Skin of body (tissue), 2 donors: ENCODE results near the gene SLC18A3. TPM values are rescaled to one million over a fixed set of nuclear protein-coding genes. Genes with fewer than 3 reads are reported as not detected.

Source experiments
- DNase-seq: peaks from one replicate; lab custom pipeline; 2025; lab: John Stamatoyannopoulos, UW
- total RNA-seq: library from RNA; depleted of rRNA; stranded (reverse); fragments of >200 nt; gene quantifications from one replicate; pipeline ENCODE4 v1.2.3, GENCODE V29; 2014

SLC18A3 gene
- total RNA-seq, 1 donor from 2014 or later = not detected

DNA sequence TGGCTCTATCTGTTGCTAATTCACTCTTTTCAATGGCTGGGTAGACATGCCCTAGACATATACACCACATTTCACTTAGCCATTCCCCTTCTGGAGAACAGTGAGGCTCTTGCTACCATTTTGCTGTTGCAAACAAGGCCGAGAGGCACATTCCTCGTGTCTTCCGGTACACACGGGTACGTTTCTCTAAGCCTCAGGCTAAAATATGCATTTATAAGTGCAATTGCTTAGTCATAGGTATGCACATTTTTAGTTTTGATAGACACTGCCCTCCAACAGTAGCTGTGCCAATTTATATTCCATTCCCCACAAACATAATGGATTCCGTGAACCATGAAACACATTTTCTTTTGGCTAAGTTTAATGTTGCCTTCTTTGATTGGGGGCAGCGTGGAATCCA is 16.9 kb downstream of the SLC18A3 start:
- no peak for DNase-seq

DNA sequence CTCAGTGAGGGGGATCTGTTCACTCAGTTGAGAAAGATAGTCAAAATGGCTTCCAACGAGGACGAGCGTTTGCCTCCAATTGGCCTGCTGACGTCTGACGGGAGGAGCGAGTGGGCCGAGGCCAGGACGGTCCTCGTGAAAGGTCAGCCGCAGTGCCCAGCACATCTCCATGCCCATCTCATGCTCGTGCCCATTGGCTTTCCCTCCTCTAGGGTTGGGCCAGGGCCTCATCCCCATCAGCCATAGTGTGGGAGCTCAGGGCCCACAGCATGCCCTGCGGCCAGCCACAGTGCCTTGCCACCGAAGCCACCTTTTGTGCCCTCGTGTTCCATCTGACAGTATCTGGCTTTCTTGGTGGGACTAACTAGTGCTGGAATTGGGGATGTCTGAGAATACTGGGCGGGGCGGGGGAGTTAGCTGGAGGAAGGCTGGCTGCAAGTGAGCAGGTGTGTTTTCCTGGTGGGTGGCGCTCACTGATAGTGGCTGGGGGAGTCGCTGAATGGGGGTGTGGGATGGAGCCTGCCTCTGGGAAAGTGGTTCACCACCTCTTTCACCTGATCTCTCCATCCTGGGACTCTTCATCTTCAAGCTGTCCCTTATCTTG is 17.6 kb downstream of the SLC18A3 start:
- DNase-seq = no peak

DNA sequence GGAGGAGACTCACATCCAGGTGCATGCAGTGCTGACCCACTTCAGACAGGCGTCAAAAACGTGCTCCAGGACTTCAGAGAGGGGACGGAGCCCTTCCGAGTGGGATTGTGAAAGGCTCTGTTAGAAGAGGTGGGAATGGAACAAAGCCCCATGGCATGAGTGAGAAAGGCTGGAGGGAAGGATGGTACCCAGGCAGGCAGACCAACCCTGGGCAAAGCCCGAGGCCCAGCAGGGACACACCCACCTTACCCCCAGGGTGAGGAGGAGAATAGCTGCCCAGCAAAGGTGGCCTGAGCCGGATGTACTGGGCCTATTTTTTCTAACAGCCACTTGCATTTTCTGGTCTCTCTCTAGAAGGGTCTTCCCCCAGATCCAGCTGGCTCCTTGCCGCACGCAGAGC is 18.5 kb downstream of the SLC18A3 start:
- DNase-seq = no peak

DNA sequence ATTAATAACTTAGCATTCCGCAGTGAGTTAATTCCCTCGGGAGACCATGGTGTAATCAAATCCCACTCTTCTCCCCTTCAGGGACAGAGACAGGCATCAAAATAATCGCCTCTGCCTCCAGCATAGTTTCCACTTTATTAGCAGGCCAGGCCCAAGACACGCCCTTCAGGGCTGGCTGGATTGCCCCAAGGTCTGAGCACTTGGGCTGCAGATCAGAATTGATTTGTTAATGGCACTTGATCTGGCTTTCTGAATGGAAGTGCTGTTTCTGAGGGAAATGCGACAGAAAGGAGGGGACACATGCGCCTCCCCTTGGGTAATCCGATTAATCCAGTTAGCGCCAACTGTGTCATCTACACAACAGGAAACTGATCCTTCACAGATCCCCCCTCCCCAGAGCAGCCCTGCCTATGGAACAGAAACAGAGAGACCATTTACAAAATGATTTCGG is 19.3 kb downstream of the SLC18A3 start:
- DNase-seq = no peak

DNA sequence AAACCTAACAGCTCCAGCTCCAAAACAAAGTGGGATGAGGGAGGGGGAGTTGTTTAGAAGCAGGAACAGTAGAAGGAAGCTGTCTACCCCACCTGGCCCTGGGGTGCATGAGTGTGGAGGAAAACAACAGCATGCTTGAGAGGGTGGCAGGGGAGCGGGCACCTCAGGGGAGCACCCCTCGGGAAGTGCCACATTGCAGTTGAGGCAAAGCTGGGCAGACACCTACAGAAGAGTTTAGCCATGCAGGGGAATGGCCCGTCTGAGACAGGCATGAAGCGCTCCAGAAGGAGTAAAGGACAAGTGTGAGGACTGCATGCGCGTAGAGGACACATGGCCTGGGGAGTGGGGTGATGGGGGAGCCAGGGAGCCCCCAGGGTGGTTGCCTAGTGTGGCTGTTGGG is 21.9 kb downstream of the SLC18A3 start:
- no peak for DNase-seq

DNA sequence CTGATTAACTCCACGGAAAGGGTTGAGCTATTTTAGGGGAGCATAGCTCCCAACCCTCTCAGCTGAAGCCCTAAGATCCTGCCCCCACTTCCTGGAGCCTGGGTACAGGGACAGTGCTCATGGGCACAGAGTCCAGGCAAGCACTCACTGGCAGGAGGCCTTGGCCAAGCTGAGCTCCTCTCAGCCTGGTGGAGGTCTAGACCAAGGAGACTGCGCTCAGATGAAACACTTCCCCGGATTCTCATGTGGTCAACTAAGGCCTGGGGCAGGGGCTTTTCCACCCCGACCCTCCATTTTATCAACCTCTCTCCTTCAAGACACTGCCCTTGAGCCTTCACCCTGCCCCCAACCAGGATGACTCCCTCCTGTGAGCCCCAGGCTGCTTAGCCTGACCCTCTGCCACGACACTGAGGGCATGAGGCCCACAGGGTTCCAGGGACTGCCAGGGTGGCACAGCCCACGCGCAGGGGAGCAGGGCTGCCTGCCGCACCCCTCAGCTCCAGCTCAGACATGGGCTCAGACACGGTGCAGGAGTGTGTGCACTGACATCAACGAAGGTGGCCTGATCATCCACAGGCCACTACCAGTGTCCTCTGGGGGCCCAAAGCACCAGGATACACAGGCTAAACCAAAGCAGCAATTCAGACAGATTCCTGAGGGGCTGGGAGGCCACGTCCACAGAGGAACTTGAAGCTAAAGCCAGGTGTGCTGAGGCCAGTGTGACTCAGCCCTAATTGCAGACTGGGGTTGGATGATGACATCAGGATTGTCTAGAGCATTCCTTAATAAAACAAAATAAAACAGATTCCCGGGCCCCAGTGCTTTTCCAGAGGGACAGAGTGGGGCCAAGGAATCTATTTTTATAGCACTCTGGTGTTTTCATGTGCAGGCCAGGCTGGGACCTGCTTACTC is 22.6 kb downstream of the SLC18A3 start:
- DNase-seq = no peak

DNA sequence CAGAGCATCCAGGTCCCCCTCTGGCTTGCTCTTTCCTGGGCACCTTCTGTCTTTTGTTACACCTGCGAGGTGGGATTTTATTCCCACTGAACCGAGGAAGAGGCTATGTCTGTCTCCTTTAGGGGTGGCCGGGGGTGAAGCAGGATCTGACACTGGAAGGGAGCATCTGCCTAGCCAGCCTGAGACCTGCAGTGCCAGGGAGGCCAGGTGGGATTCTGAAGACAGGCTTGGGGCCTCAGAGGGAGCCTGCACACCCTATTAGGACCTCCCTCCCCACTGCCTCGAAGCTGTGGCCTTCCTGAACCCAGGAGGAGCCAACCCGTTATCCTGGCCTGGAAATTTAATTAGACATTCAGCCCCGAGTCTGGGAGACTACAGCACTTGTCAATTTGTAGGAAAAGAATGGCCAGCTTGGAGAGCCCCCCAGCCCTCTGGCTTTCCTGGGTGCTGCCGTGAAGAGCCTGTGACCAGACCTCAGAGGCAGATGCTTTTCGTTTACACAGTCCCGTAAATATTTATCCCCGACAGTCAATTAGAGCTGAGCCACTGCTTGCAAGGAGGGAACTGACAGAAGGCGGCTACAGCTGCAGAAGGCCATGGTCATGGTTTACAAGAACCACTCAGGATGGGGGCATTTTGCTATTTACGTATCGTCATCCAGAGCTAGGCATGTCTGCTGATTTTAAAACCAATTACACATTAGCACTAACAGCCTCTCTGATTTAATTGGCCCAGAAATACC is 23.4 kb downstream of the SLC18A3 start:
- DNase-seq = no peak

DNA sequence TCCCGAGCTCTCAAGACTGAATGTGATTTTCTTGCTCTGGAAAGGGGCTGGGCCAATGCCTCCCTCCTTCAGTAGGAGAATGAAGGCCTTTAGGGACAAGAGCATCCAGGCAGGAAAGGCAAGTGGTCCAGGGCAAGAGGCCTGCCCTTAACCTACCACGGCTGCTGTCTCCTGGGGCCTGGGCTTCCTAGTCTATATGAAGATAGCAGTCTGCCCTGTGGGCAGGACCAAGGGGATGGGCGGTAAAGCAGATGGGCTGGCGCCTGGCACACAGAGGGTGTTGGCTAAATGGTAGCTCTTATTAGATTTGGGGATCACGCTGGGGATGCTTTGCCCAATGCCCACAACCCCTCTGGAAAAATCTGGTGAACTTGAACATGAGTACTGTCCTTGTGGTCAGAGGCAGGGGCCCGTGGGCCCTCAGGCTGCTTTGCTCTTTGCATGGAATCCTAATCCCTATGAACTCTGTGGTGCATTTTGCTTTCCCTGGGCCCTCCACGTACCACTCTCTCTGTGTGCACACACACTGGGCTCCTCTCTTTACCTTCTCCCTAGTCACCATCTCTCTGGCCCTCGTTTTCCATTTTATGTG is 24.1 kb downstream of the SLC18A3 start:
- no peak for DNase-seq

DNA sequence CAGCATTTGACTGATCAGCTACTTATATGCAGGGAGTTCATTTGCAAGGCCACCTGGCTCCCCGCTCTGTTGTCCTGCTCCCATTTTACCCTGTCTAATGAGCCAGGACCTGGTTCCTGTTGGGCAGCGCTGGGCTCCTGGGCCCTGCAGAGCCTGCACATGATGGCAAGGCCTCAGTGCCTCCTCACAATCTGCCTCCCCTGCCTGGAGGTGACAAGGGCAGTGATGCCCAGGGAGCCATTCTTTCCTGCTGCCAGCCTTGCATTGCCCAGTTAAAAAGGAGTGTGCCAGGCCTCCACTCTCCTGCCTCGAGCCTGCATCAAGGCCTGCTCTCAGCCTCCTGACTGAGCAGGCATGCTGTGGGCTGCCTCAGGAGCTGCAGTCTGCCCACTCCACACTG is 32.2 kb downstream of the SLC18A3 start:
- no peak for DNase-seq

DNA sequence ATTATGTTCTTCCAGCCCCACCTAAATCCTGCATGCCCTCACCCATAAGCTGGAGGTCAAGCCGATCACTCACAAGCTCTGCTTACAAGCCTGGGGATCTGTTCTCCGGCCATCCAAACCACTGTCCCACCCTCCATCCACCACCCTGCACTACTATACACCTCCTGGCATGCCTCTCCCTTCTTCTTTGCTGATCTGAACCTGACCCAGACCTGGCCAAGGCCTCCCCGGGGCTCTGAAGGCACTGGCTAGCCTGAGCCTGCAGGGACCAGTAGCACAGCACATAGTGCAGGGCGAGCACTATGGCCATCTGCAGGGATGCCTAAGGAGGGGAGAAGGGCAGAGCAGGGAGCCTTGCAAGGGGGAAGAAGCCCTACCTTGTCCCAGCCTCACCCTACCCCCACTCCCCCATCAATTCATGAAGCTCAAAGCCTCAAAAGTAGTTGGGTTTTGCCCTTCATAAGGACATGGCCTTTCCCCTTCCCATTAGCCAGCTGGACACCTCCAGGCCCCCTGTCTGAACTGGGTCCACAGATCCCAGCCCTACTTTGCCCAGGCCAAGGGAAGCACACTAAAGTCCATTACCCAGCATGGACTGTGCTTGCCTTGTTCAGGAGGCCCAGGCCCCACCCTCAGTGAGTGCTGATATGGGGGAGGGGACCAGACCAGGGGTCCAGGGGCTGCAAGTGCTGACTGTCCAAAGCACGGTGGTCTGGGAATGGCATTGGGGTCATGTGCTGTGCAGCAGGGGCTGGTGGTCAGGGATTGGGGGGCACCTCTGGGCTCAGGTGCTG is 33.3 kb downstream of the SLC18A3 start:
- DNase-seq = no peak

DNA sequence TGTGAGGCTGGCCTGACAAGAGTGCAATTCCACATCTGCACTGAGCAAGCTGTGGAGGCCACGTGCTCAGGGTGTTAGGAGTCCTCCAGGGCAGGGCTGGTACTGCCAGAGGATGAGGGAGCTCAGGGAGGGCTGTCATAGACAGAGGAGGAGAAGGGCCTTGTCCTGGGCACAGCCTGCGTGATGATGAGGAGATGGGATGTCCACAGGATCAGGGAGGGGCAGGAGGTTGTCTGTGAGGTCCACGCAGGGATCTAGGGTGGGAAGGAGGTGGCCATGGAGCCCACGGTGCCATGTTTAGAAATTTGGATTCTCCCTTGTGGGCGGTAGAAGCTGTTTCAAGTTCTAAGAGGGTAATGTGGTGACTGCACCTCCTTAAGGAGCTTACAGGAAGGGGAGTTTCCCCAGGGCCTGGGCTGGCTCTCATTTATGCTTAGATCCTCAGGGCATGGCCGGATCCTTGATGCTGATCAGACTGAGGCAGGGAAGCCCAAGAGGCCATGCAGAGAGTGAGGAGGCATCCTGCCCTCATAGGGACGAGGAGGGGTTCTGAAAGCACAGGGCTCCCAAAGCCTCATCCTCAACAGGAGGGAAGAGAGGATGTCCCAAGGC is 34.0 kb downstream of the SLC18A3 start:
- DNase-seq = no peak

DNA sequence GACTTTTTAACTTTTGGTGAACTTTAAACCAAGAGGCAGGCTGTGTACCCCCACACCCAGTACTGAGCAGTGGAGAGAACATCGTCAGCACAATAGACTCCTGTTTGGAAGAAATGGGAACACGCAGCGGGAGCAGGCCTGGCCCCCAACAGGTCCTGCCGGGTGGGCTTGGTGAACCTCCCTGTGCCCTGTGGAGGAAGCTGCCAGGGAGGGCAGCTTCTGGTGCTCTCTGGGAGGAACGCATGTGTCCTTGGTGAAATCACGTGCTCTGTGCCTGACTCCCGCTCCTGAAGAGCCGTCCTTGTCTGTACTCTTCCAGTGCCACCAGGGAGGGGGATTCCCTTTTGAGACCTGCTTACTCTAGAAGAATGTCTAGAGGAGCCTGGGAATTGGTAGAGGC is 35.3 kb downstream of the SLC18A3 start:
- DNase-seq = no peak

DNA sequence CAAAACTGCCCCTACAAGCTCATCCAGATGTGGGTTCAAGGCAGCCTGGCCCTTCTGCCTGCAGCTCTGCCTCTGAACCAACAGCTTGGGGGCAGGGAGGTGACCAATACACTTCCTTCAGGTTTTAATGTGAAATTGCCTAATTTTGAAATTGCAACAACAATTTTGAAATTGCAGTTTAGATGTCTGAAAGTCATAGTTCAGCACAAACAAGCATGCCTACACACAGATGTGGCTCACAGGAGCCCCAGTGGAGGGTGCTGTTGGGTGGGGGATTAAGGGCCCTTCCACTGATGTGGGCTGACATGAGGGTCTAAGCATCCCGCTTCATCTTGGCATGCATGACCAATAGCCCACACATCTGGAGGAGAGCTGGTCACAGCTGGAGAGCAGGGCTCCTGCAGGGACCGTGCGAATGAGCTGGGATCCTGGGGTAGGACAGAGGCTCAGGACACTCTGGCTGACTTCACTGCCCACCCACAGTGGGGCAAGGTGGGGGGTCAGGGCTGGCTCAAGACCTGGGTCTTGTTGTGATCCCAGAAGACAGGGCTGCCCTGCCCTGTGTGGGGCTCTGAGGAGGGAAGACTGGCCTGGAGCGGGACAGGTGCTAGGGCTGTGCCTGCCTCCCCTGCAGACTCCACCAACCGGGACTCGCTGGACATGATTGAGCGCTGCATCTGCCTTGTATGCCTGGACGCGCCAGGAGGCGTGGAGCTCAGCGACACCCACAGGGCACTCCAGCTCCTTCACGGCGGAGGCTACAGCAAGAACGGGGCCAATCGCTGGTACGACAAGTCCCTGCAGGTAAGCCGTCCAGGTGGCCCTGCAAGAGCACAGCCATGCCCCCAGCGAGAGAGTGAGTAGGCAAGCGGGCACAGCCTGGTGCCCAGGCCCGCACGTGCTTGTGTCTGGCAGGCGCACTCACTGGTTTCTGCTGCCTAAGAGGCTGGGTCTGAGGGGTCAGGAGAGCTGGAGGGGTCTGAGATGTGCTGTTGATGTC is 36.1 kb downstream of the SLC18A3 start:
- no peak for DNase-seq

DNA sequence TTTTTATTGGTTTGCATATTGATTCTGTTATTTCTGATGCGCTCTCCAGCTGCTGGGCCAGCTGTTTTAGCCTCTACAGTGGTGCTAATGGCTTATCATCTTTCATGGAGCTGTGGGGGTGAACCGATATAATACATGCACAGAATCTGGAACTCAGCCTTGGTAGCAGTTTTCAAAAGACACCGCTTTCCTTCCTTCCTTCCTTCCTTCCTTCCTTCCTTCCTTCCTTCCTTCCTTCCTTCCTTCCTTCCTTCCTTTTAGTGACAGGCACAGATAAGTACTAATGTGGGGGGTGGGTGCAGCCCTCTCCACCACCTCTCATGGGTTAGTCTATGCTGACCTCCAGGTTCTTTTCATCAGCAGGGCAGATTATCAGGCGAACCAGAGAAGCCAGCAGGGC is 37.4 kb downstream of the SLC18A3 start:
- no peak for DNase-seq

DNA sequence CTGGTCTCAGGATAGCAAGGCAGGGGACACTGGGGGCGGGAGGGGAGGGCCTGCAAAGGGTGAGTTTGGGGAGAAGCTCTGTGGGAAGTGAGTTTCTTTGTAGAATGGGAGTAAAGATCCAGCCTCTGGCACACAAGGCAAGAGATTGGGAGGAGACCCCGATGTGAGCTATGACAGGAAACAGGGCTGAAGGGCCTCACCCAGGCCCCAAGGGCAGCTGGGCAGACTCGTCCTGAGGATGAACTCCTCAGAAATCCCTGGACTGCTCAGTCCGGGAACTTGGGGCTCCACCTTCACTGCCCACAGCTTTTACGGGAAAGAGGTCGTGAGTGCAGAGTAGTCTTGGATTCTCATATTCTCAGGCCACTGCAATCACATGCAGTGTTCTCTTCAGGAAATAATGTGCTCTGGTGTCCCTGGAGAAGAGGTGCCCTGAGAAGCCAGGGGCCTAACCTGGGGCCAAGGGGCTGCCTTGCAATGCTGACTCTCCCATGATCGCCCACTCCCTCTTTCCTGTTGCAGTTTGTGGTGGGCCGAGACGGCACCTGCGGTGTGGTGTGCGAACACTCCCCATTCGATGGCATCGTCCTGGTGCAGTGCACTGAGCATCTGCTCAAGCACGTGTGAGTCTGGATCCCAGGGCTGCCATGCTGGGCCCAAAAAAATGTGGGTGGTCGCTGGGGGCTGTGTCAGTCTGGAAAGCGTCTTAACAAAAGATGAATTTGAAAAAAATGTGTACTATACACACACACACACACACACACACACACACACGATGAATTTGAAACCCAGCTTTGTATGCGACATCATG is 38.1 kb downstream of the SLC18A3 start:
- DNase-seq = no peak

DNA sequence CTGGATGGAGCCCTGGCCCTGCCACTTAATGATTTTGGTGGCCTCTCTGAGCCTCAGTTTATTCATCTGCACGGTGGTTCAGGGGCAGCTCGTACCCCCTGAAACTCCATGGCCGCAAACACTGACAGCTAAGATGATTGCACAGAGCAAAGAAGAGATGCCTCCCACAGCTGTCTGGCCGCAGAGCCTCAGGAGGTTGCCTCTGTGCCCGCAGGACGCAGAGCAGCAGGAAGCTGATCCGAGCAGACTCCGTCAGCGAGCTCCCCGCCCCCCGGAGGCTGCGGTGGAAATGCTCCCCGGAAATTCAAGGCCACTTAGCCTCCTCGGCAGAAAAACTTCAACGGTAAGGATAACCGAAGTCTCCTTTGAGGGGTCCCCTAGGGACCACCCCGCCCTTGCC is 39.2 kb downstream of the SLC18A3 start:
- DNase-seq = no peak

DNA sequence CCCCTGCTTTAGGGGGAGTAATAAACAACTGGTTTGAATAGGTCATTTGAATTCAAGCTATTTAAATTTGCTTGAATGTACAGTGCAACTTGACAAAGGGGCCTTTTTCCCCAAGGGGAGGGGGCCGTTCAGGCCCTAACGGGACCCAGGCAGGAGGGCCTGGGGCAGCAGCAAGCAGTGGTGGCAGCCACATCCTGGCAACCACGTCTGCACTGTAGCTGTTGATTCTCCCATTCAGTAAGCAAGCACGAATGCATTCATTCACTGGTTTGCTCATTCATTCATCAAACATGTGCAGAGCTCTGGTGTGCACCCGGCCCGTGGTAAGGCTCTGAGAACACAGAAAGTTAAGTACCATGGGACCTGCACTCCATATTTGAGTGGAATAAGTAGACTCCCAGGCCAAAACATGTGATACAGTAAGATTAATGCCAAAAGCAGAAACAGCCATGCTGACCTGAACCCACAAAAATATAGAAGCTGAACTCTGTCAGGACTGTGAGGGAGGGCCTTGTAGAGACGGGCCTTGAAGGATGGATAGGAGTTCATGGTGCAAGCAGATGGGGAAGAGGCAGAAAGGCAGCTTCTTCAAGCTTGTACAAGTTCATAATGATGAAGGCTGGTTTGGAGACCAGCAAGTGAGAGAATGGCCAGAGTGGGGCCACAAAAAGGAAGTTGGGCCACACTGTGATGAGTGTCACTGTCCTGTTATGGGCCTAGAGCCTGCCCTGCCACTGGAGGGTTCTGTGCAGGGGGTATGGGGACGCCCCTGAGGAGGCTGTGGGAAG is 40.0 kb downstream of the SLC18A3 start:
- DNase-seq = no peak

DNA sequence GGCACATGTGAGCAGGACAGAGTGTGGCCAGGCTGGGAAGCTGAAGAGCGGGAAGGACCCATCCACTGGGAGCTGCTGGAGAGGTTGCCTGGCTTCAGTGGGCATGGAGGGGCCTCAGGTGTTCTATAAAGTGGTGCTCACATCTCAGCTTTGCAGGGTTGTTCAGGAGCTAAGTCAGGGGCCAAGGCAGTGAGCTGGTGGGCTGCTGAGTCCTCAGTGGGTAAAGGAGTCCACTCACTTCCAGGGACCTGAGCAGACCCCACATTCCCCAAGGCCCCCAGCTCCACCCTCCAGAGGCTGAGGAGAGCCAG is 40.6 kb downstream of the SLC18A3 start:
- DNase-seq = no peak
